ENCODE measurements around the gene PLAAT4.

The PLAAT4 gene

DNA sequence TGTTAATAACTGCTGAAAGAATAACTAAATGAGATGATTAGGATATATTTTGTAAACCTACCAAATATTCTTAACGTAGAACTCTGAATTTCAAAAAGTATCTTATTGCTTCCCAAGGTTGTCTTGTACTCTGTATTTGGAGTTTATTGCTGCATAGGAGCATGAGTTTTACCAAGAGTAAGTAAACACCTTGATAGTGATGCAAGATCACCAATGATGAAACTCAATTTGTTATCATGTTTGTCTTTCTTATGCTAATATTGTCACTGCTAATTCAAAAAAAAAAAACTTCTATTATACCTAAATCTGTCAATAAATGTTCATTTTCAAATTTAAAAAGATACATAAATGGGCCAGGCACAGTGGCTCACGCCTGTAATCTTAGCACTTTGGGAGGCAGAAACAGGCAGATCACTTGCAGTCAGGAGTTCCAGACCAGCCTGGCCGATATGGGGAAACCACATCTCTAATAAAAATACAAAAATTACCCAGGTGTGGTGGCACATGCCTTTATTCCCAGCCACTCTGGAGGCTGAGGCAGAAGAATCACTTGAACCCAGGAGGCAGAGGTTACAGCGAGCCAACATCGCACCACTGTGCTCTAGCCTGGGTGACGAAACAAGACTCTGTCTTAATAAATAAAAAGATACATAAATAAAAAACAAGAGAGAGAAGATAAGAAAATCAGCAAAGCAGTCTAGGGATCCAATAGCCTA lies 50.0 kb downstream of the PLAAT4 start:
- H3K27ac ChIP-seq (ENCODE audit: low read length): no peak overlapping the region
- no peak for ATAC-seq (ENCODE audit: insufficient read depth, low read depth)
- no peaks in the 10 kb centered on the region for H3K79me2 ChIP-seq (ENCODE audit: insufficient read depth, low read length)
- peaks cover 3% of the 10 kb centered on the region for H3K27me3 ChIP-seq (ENCODE audit: insufficient read depth, low read length, poor library complexity)
- no peak for TF ChIP-seq CTCF (IDR thresholded peaks at IDR 0.05; ENCODE audit: borderline replicate concordance, extremely low read depth, low read length, poor library complexity, severe bottlenecking)
- TF ChIP-seq EZH2 (IDR thresholded peaks at IDR 0.05; ENCODE audit: borderline replicate concordance, low read depth, low read length, severe bottlenecking): no peak
- DNase-seq: no peak
- H3K9me3 ChIP-seq (ENCODE audit: insufficient read depth, low read length, severe bottlenecking): peaks cover 7% of the 10 kb centered on the region
- H4K20me1 ChIP-seq (ENCODE audit: insufficient read depth, low read length): no peaks in the 10 kb centered on the region
- H3K4me1 ChIP-seq (ENCODE audit: insufficient read depth, low read length): no peaks in the 10 kb centered on the region; the same call in 1 of the 2 replicates
- no peak overlapping the region for H2AFZ ChIP-seq (ENCODE audit: low read depth, low read length)
- H3K9ac ChIP-seq (ENCODE audit: low read depth, low read length): no peak overlapping the region
- H3K4me2 ChIP-seq (ENCODE audit: insufficient read depth, low read length): no peak overlapping the region
- H3K36me3 ChIP-seq (ENCODE audit: insufficient read depth, low read length): no peaks in the 10 kb centered on the region
- no peak overlapping the region for H3K4me3 ChIP-seq (ENCODE audit: low read depth in 1 of 2, low read length in 2 of 2)

DNA sequence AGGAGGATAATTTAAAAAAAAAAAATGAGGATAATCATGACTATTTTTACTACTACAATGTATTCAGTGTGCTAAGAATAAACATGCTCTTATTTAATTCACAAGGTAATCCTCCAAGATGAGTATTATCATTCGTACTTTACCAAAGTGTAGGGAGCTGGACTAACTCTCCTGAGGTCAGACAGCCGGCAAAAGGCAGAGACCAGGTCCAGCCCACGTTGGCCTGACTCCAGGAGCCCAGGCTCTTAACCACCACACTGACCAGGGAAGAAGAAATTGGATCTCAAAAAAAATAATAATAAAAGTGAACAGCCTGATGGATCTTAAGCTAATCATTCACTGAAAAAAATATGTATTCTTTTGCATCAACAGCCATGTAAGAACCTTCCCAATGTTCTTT lies 52.4 kb downstream of the PLAAT4 start:
- Histone ChIP-seq H3K4me3 (ENCODE audit: low read depth in 1 of 2, low read length in 2 of 2) (no peak overlapping the region), H2AFZ (ENCODE audit: low read depth, low read length) (no peak overlapping the region), H3K9me3 (ENCODE audit: insufficient read depth, low read length, severe bottlenecking) (no peaks in the 10 kb centered on the region), H3K27ac (ENCODE audit: low read length) (no peak overlapping the region), H3K9ac (ENCODE audit: low read depth, low read length) (no peak overlapping the region), H3K36me3 (ENCODE audit: insufficient read depth, low read length) (no peaks in the 10 kb centered on the region), H3K27me3 (ENCODE audit: insufficient read depth, low read length, poor library complexity) (peaks cover 3% of the 10 kb centered on the region), H4K20me1 (ENCODE audit: insufficient read depth, low read length) (no peaks in the 10 kb centered on the region), H3K79me2 (ENCODE audit: insufficient read depth, low read length) (no peaks in the 10 kb centered on the region), H3K4me2 (ENCODE audit: insufficient read depth, low read length) (no peak overlapping the region), H3K4me1 (ENCODE audit: insufficient read depth, low read length) (no peaks in the 10 kb centered on the region)
- DNase-seq (no peak), ATAC-seq (ENCODE audit: insufficient read depth, low read depth) (no peak)
- no peak for TF ChIP-seq CTCF (IDR thresholded peaks at IDR 0.05; ENCODE audit: borderline replicate concordance, extremely low read depth, low read length, poor library complexity, severe bottlenecking)
- TF ChIP-seq EZH2 (IDR thresholded peaks at IDR 0.05; ENCODE audit: borderline replicate concordance, low read depth, low read length, severe bottlenecking): no peak

- H3K79me2 ChIP-seq (ENCODE audit: insufficient read depth, low read length): no peaks in the 10 kb centered on the region
- no peaks in the 10 kb centered on the region for H3K36me3 ChIP-seq (ENCODE audit: insufficient read depth, low read length)
Measured at GRCh38 chr11:63590024-63590788, 53.6 kb downstream of the PLAAT4 start.

More at GRCh38 chr11:63590024-63590788, 53.6 kb downstream of the PLAAT4 start:
- H4K20me1 ChIP-seq (ENCODE audit: insufficient read depth, low read length): no peaks in the 10 kb centered on the region
- H3K27me3 ChIP-seq (ENCODE audit: insufficient read depth, low read length, poor library complexity): peaks cover 3% of the 10 kb centered on the region
- H3K4me3 ChIP-seq (ENCODE audit: low read depth in 1 of 2, low read length in 2 of 2): no peak overlapping the region
- no peak overlapping the region for H3K9ac ChIP-seq (ENCODE audit: low read depth, low read length)
- no peak overlapping the region for H3K4me2 ChIP-seq (ENCODE audit: insufficient read depth, low read length)
- no peak overlapping the region for H2AFZ ChIP-seq (ENCODE audit: low read depth, low read length)
- ATAC-seq (ENCODE audit: insufficient read depth, low read depth) (no peak), DNase-seq (no peak)
- no peaks in the 10 kb centered on the region for H3K4me1 ChIP-seq (ENCODE audit: insufficient read depth, low read length)
- no peak overlapping the region for H3K27ac ChIP-seq (ENCODE audit: low read length)
- no peaks in the 10 kb centered on the region for H3K9me3 ChIP-seq (ENCODE audit: insufficient read depth, low read length, severe bottlenecking)
- TF ChIP-seq EZH2 (IDR thresholded peaks at IDR 0.05; ENCODE audit: borderline replicate concordance, low read depth, low read length, severe bottlenecking) (no peak), CTCF (IDR thresholded peaks at IDR 0.05; ENCODE audit: borderline replicate concordance, extremely low read depth, low read length, poor library complexity, severe bottlenecking) (no peak)
